GM18909 (cell line): ENCODE measurements around the gene TAF1L.

ENCODE experiments used
- ATAC-seq: cut with Tn5 transposase; IDR thresholded peaks from one replicate; pipeline ENCODE4 v1.9.1; 2021; ENCODE audit warnings: mild to moderate bottlenecking; ENCODE audit not compliant: unreplicated experiment, poor library complexity

Gene TAF1L

DNA sequence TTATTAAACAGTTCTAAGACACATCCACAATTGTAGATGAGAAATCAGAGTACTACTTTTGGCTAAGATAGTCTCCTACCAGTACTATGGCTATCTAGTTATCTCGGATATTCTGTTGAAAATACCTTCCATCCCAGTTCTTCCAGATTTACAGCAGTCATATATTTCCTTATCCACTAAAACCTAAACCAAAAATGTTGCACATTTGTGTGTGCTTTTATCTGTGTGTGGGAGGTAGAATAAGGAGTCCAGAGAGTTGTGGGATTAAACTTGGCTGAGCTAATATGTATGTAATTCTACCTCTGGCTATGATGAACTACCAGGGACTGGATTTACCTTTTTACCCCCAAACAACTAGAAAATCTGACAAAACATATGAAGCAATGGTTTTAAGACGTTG lies 45.0 kb downstream of the TAF1L start:
- no peak for ATAC-seq

DNA sequence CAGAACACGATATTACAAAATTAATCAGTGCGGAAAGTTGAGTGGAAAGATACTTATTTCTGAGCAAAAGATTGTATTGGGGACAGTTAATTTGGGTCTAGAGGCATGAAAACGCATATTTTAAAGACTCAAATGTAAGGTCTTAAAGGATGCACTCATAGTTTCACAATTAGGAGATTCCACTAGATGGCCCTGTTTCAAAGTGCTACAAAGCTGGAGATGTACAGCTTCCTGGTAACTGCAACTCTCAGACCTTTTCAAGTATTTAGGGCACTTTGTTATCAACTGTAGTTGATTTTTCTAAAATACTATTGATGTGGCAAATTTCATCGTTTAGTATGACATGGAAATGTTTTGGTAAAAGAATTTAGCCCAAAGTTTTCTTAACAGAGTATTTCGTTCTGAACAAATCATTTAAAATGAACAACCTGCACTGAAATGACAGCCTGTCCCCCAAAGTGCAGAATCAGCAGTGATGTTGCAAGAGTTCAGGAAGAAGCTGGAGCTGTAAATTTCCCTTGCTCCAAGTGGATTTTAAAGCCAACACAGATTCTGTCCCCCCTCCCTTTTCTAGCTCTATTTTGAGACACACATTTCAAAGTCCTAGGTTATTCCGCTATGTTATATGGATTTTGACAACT lies 46.3 kb downstream of the TAF1L start:
- no peak for ATAC-seq

DNA sequence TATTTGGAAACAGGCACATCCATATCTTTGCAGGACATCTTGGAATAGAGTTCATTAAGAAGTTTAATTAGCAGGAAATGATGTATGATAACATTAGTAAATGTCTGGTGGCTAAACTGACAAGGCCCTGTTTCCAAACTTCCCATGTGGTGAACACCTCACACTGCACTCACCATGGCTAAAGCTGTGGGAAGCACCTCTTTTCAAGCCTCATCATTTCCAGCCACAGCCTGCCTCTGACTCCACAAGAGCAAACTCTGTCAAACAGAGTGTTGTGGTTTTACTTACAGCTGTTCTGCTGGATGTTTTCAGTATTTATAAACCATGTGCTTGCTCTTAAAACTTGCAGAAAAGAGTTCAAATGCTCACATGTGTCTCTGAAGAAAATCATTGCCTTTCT lies 47.6 kb downstream of the TAF1L start:
- ATAC-seq = peak; percentile 61

DNA sequence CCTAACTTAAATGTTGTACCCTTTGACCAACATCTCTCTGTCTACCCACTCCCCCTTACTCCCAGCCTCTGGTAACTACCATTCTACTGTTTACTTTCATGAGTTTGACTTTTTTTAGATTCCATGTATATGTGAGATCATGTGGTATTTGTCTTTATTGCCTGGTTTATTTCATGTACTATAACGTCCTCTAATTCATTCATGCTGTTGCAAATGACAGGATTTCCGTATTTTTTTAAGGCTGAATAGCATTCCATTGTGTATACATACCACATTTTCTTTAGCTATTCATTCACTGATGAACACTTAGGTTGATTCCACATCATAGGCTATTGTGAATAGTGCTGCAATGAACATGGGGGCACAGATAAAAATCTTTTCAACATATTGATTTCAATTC lies 50.7 kb downstream of the TAF1L start:
- no peak for ATAC-seq

DNA sequence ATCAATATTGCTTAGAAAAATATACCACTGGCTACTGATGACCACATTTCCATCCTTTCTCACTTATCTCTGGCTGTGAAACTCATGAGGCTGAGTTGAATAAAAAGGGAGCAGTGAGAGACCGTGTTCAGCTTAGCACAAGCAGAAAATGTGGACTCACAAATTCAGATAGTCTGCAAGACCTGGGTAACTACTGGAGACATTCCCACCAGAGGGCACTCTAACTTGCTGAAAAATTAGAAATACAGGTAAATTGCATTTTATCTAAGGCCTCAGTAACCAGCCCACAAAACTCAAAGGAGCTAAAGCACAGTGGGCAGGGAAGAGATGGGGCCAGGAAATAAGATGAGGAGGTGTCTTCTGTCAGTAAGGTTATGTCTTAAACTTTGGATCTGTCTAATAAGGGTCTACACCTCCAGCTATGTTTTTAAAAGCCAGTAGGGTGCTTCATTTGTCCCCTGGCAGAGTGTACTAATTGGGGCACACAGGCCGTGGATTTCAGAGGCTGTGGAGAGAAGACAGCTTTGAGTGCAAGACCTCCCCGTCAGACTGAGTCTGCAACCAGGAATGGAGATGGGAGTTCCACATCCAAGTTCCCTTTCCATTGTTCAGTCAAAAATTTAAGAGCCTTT lies 53.8 kb downstream of the TAF1L start:
- ATAC-seq = peak; percentile 50

DNA sequence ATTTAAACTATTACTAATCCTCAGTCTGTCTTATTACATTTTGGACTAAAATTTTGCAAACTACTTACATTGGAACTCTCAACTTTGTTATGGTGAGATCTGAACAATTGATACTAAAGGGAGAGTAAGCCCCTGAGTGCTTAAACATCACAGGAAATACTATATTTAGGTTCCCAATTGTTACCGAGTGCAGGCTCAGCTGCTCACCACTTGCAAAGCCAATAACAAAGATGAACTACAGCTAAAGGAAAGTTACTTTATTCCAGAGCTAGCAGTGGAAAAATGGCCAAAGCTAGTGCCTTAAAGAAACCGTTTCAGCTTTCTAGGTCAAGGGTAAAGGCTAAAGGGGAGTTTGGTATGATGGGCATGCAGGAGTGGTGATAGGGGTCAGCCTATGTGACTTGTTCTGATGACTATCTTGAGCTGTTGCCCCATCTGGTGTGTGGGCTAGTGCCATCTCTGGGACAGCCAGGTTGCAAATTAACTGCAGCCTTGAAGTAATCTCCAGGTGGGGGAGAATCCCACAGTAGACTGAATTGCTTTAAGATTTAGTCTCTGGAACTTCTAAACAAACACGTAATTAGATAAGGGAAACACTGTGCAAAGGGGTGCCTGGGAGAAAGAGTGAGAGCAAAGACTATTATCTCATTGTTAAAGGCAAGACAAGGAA lies 54.7 kb downstream of the TAF1L start:
- ATAC-seq = no peak

DNA sequence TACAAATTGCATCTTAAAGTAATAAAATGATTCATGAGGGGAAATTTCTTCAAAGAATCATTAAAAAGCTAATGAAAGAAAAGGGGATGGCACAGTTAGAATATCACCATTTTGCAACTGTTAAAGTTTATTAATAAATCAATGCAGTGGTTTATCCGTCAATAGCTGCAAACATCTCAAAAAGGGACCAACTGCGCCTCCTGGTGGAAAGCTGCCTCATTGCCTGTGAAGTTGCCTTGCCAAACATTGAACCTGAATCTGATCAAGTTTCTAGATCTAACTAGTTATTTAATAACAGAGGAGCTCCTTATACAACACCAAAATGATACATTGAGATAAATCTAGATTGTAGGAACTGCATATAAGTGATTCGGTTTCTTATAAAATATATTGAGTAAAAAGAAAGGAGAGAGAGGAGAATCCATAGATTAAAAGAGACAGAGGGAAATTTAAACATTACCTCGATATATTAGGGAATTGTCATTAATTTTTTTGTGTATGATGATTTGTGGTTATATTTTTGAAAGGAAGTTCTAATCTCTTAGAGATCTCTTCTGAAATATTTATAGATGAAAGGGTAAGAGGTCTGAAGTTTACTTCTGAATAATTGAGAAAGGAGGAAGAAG lies 55.6 kb downstream of the TAF1L start:
- no peak for ATAC-seq
